HG03460 (cell line): ENCODE results near the gene FRMD1.

ENCODE experiments used
- ATAC-seq: cut with Tn5 transposase; IDR thresholded peaks from one replicate; pipeline ENCODE4 v1.9.1; 2021; ENCODE audit not compliant: unreplicated experiment

The FRMD1 gene

GRCh38 chr6:168078943-168079405 lies at the start of gene FRMD1:
FRMD1 (minus strand) TSS chr6:168079212; CDS start chr6:168079094, 118 bp downstream.
- ATAC-seq = no peak

GRCh38 chr6:168128006-168128630 lies 49.1 kb upstream of the FRMD1 start:
- ATAC-seq = no peak

DNA sequence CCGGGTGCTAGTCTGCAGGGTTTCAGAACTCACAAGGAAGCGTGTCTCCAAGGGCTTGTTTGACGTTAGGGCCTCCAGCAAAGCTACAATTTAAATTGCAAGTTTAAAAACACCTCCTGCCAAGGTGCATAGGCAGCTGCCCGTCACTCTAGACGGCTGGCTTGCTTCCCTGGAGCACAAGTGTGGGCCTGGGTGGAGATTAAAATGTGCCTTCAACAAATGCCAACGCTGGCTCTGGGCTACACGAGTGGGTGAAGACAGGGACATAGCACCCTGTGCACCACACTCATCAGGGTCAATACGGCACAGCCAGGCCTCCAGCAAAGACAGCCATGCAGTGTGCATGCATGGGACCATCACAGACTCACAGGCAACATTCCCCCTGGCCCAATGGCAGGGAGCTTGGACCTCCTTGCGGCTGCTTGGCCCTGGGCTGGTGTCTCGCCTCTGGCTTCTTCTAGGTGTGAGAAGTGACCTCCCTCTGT lies 48.4 kb upstream of the FRMD1 start:
- ATAC-seq = no peak

DNA sequence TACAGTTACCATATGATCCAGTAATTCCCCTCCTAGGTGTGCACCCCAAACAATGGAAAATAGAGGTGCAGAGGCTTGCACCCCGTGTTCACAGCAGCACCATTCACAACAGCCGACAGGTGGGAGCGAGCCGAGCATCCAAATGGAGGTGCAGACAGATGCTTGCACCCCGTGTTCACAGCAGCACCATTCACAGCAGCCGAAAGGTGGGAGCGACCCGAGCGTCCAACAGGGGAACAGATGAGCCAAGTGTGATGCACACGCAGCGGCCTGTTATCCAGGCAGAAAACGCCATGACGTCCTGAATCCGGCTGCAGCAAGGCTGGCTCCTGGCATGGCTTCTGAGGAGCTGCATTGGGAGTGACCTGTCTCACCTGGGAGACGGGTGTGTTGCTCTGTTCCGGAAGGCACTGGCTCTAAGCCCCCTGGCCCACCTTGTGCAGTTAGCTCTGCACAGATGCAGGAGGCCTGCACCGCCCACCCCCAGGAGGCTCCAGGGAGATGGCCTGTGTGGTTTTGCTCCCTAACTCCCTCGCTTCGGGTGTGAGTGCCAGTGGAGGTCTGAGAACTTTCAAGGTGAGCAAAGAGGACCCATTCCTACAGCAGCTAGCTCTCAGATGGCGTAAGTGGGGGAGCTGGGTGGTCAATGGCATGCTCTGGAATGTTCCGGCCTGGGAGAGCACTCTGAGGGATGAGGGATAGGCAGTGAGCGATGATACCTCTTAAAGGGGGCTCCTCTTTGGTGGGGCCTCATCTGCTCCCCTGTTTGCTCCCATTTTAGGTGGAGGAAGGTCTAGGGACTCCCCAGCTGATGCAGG lies 47.8 kb upstream of the FRMD1 start:
- ATAC-seq = no peak

DNA sequence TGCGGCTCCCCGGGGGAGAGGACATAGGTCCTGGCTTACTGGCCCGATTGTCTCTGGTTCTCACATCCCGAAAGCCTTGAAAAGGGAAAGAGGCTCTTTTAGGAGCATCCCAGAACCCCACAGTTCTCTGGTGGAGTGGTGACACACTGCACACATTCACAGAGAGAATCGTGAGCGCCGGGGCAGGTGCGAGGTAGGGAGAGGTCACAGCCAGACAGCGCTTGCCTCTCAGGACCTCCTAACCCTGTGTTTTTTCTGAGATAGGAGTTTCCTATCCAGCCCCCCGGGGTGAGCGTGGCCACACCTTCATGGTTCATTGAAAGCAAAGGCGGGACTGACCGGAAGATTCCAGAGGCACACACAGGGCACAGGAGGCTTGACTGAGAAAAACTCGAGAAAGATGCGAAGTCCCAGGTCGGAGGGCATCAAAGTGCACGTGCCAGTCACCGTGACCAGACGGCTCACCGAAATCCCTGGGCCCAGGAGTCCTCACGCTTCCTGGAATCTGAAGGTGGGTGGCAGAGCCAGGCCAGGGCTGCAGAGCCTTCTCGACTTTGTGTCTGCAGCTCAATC lies 46.5 kb upstream of the FRMD1 start:
- ATAC-seq = no peak

DNA sequence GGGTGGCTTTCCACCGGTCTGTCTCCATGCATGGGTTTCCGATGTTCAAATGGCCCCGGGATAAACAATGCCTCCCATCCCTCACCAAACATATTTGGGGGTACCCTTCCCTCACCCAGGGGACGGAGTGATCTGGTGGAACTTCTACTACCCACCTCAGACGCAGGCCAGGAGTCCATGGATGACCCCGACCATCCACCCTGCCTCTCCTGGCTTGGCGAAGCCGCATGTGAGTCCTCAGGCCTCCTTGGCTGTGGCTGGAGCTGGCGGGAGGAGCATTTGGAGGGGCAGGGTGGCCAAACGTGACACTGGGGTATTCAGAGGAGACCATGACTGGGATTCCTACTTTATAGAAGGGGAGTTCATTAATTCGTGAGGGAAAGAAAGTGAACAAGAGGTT lies 45.9 kb upstream of the FRMD1 start:
- no peak for ATAC-seq

GRCh38 chr6:168124158-168124557 lies 45.1 kb upstream of the FRMD1 start:
- no peak for ATAC-seq

- no peak for ATAC-seq
These were observed 44.3 kb upstream of the FRMD1 start for GRCh38 chr6:168123165-168123911.

DNA sequence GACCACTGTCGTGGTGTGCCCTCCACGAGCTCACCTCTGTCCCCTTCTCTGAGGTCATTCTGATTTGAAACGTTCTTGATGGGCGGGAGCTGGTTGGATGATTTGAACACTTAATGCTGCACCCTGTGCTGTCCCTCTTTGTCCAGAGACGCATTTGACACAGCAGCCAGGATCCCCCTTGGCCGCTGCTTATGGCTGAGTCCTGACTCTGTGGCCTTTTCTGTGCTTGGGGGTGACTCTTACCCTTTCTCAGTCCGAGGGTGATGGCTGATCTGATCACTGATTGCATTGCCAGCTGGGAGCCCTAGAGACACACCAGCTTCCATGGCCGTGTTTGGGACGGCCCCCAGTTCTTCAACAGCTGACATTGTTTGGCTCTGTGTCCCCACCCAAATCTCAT lies 43.5 kb upstream of the FRMD1 start:
- no peak for ATAC-seq

DNA sequence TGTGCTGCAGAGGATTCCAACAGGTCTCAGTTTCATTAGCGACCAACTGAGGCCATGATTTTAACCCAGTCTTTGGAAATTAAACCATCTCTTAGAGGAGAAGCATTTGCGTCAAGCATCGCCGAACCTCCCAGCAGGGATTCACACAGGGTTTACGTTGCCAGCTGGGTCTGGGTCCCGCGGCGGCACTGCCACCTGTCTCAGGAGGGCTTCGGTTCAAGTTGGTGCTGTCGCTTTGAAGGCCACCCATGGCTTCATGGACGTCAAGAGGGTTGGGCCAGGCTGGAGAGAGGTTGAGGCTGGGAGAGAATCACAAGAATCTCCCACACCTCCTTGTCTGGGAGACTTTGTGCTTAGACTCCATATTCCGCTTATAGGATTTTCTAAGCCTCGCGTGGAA lies 43.0 kb upstream of the FRMD1 start:
- ATAC-seq = no peak

GRCh38 chr6:168121303-168121665 lies 42.3 kb upstream of the FRMD1 start:
- no peak for ATAC-seq

GRCh38 chr6:168120390-168121302 lies 41.6 kb upstream of the FRMD1 start:
- no peak for ATAC-seq

- ATAC-seq = no peak
These were observed 40.5 kb upstream of the FRMD1 start for GRCh38 chr6:168119539-168119938.

DNA sequence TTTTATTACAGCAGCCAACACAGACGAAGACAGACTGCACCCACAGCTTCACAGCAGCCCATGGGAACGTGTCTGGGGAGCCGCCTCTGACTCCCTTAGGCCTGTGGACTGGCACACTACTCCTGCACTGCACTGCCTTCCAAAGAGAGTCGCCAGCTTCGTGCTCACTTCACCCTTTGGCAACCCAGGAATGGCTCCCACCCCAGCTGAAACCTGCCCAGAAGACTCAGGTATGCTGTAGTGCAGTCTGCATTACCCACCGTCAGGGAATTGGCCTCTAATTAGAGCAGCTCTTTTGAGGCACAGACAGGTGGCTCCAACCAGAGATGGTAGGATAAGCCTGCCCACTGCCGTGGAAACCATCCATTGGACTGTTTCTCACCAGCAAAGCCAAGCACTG lies 39.9 kb upstream of the FRMD1 start:
- no peak for ATAC-seq

GRCh38 chr6:168117942-168118341 lies 38.9 kb upstream of the FRMD1 start:
- no peak for ATAC-seq

DNA sequence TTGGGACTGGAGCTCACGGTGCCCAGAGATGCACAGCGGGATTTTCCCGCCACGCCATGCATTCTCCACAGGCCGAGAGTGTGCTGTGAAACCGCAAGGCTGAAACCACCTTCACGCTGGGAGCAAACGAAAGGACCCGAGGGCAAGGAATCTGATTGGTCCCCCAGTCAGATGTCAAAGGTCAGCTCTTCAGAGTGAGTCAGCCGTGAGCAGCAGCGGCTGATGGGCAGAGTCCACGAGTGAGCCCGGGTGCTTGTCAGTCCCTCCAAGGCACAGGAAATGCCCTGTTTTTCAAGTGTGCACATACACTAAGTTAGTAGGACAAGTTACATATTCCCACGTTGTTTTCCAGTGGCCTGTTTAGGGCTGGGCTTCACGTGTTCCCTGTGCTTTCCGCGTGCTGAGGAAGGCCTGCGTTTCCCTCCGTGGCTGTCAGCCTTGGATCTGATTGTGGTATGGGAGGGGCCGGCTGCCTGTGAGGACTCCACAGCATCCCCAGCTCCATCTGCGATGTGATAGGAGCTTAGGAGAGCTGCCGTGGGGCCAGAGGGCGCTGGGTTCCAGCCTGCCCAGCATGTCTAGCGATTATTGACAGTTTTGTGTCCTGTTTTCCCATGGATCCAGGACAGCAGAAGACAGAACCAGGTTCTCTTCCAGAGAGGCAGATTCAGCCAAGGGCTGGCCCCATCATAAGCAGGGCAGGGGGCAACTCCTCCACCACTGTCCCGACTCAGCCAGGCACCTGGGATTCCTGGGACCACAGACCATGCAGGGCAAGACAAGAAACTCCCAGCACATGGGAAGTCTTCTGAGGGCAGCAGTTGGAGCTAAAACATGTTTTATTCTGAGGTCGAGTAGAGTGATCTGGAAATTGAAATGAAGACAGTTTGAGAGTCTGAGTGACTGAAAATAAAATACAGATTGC lies 38.2 kb upstream of the FRMD1 start:
- no peak for ATAC-seq

DNA sequence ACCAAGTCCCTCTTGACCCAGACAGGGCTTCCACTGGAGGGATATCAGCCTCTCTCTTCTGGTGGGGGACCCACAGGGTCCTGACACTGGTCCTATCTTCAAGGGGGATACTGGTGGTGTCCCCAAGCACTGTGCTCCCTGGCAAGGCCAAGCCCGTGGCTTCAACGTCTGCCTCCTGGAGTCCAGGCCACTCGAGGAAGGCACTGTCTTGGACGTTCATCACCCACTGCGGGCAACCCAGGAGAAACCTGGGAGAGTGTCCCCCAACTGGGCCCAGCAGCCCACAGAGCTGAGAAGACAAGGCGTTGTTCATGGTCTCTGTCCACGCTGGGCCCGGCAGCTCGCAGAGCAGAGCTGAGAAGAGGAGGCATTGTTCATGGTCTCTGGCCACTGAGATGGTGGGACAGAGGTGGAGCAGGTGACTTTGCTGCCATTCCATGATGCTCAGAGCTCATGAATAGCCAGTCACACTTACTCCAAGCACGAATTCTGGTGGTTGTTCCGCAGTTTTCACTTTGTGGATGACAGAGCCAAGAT lies 37.5 kb upstream of the FRMD1 start:
- ATAC-seq = no peak

GRCh38 chr6:168115748-168116437 lies 36.9 kb upstream of the FRMD1 start:
- ATAC-seq = no peak
